GM12864 (cell line): ENCODE data around the gene SPARC.
"Not testable (repeated sequence)": the region's sequence is repeated elsewhere in the genome, so short reads cannot be mapped to it uniquely, and the experiment has no call there.

Experiments
- DNase-seq: peaks from one replicate; pipeline ENCODE4 v3.0.0-alpha.2; 2011; ENCODE audit warnings: low read depth
- H3K4me3 ChIP-seq: 2 replicates; pipeline ENCODE4 v1.5.1; 2011; ENCODE audit warnings: mild to moderate bottlenecking, low read depth, low read length, control low read depth
- CTCF ChIP-seq: IDR thresholded peaks from 2 replicates; pipeline ENCODE4 v1.5.1; 2011; ENCODE audit warnings: low read depth, mild to moderate bottlenecking, moderate library complexity, low read length, control low read depth, inconsistent platforms; ENCODE audit errors: missing control alignments

Gene SPARC

GRCh38 chr5:151695464-151695863, 8.7 kb upstream of the SPARC start:
- H3K4me3 ChIP-seq: no peak overlapping the region
- TF ChIP-seq CTCF: no peak
- no peak for DNase-seq

- TF ChIP-seq CTCF: no peak
- no peak overlapping the region for H3K4me3 ChIP-seq
- DNase-seq: no peak
These were observed 7.3 kb upstream of the SPARC start for GRCh38 chr5:151694035-151694485.

- no peak overlapping the region for H3K4me3 ChIP-seq
- TF ChIP-seq CTCF: no peak
- no peak for DNase-seq
These were observed 5.6 kb upstream of the SPARC start for GRCh38 chr5:151692312-151692711.

- DNase-seq: no peak
- H3K4me3 ChIP-seq: no peak overlapping the region
- no peak for TF ChIP-seq CTCF
These were observed 5.0 kb upstream of the SPARC start for GRCh38 chr5:151691706-151692105.

GRCh38 chr5:151689591-151689990, 2.9 kb upstream of the SPARC start:
- H3K4me3 ChIP-seq, DNase-seq: not testable (repeated sequence)

GRCh38 chr5:151688436-151688835, 1.7 kb upstream of the SPARC start:
- H3K4me3 ChIP-seq: no peak overlapping the region
- no peak for DNase-seq
- TF ChIP-seq CTCF: no peak

GRCh38 chr5:151685749-151686673, 704 bp downstream of the SPARC start:
- no peak for DNase-seq
- peak overlapping the region; percentile 51 for H3K4me3 ChIP-seq
- no peak for TF ChIP-seq CTCF
